LHCN-M2 (cell line): ENCODE results near the gene IL21. TPM values are rescaled to one million over a fixed set of nuclear protein-coding genes. Genes with fewer than 3 reads are reported as not detected.

Experiments
- DNase-seq: peaks from one replicate; pipeline ENCODE4 v3.0.0-alpha.2; 2012; ENCODE audit warnings: low read depth
- total RNA-seq: library from RNA; depleted of rRNA; stranded (reverse); fragments of >200 nt; gene quantifications from 2 replicates; pipeline ENCODE4 v1.2.3, GENCODE V29; 2014

The IL21 gene
- total RNA-seq, 1 experiment from 2014 or later = not detected

DNA sequence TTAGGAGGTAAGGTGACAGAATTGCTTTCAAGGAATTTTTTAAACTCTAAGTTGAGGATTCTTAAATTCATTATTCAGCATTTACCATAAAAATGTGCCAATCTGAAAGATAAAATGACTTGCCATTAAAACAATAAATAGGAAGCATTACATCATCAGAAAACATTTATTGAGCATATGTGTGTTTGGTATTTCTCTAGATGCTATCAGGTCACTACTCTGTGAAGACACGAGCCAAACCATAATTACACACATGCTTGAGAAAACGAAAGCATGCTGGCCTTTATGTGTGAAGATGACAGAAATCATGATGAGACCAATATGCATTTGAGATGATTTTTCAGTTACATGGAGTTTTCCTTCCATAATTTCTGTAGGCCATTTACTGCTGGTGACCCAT lies 12.3 kb upstream of the IL21 start:
- no peak for DNase-seq

DNA sequence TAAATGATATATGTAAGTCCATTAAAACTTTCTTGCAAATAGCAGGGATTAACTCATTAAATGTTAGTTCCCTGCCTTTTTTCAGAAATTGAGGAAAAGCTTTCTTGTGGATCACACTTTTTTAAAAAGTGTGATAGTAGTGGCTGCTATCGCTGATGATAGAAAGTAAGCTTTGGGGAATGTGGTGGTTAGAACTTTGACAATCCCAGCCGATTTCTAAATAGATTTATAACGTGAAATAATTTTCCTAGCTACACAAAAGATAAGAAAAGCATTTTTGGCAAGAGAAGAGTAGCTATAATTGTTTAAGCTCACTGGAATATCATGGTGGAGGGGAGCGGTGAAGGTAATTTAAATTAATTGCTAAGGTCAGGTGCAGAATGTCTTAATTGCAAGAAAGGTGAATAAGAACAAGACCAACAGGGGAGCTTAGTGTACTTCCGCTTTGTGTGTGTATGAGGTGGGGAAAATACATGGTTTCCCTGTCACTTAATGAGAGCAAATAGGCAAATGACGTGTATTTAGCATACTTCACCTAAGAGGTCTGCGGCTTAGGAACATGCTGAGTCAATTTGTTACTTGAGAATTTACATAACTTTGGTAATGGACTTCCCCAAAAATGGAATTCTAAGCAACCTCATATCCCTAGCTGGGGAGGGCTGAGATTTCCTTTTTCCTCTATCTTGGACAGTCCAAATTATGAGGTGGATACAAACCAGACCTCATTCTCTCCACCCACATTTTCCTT lies 11.7 kb upstream of the IL21 start:
- DNase-seq = no peak

DNA sequence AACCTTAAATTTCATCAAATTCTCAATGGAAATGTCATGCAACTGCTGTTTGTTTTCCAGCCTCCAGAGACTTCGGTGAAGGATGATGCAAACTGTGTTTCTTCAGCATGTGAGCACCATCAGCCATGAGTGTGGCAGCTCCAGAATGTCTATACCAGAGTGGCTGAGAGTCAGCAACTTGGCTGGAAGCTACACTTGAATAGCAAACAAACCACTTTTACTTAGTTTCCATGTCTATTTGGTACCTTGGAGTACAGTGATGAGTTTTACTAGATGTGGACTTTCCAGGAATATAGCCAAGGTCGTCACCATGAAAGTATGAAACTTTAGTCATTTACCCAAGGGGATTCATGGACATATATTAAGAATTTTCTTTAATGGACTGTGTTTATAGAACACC lies 4.3 kb upstream of the IL21 start:
- peak; percentile 36 for DNase-seq

DNA sequence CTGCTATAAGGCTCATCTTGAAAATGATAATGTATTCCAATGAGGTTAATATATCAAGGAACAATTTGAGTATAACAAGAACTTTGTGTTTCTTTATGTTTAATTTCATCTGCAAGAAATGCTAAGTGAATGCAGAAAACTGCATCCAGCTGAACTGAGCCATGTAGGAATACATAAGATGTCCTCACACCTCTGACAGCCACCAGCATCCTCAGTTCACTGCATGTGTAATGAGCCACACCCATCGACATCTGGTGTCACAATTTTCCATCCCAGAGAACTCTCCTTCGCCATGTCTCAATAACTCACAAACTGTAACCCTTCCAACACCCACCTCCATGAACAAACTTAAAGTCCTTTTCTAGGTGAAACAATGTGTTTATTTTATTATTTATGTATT lies 3.3 kb upstream of the IL21 start:
- DNase-seq = no peak

DNA sequence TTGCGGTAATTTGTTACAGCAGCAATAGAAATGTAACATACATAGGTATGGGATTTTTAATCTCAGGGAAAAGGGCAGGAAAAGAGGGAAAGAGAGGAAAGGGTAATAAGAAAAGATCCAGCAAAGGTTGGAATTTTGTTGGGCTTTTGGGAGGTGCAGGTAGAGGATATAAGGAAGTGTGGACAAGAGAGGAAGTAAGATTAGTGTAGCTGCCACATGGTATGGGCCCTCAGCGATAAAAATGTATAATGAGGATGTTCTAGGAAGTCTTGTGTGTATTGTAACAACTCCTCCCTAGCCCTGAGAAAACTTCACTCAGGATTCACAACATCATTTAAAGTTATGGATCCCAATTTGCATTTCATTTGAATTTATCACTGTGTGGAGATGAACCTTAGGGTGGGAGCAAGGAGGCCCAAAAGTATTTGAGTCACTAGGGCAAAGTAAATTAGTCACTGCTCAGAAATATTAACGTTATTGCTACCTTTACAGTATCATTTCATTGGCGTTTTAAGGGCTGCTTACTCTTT lies 2.8 kb upstream of the IL21 start:
- no peak for DNase-seq

DNA sequence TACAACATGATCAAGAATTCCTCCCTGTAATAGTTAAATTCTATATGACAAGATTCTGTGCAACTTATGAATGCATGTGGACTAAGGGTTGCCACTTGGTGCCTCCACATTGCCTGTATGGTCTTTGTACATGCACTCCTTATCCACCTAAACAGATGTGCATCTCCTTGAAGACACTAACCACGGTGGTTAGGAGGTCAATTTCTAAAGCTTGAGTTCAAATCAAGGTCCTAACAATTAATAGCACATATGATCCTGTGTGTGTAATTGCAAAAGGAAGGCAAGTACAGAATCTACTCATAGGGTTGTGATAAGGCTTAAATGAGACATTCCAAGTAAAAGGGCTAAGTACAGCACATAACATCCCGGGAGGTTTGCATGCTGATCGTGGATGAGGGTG lies 1.5 kb upstream of the IL21 start:
- no peak for DNase-seq

DNA sequence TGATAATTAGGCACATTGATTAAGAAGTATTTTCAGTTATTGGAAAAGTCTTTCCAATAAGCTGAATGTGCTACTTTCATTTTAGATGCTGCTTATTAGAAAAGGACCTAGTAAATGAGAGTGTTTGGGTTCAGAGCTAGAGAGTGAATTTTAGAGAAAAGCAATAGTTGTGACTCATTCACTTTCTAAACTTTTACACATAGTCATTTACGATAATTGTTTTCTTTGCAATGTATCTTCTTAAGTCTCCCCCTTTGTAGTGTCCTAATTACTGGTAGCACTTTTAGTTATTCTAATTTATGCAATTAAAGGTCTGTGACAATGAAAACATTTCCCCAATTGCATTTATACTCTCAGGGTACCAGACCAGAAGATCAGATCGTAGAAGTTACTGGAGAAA lies 1.3 kb downstream of the IL21 start:
- no peak for DNase-seq

DNA sequence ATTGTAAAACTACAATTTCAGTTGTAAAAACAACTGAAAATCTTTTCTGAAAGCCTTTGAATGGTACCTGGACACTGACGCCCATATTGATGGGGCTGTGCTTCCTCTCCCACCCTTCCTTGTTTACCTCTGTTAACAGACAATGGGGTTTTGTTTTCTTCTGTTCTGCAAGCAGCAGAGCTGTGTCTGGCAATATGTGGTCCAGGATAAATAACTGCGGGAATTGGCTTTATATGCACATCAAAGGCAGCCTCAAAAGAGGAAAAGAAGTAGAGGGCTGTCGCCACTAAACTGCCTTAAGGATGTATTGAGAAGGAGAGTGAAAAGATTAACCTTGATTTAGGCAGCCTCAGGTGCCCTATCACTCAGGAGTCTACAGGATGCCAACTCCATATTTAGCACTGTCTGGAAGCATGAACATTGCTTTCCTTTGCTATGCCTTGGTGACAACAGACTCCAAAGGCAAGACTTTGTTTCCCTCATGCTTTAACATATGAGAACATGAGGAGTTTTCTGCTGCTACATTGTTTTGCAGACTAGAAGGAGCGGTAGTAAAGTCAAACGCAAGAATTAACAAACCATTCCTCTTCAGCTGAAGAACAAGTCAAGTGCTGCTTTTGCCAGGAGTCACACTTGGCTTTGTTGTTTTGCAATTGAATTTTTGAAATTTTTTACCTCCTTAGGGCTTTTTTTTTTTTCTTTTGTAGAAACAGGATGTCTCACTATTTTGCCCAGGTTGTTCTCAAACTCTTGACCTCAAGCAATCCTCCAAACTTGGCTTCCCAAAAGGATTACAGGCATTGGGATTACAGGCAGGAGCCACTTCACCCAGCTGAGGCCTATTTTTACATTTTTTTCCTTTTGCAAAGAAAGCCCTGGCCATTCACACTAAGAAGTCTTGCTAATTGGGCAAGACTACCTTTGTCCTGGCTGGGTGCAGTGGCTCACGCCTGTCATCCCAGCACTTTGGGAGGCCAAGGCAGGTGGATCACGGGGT lies 3.0 kb downstream of the IL21 start:
- no peak for DNase-seq

DNA sequence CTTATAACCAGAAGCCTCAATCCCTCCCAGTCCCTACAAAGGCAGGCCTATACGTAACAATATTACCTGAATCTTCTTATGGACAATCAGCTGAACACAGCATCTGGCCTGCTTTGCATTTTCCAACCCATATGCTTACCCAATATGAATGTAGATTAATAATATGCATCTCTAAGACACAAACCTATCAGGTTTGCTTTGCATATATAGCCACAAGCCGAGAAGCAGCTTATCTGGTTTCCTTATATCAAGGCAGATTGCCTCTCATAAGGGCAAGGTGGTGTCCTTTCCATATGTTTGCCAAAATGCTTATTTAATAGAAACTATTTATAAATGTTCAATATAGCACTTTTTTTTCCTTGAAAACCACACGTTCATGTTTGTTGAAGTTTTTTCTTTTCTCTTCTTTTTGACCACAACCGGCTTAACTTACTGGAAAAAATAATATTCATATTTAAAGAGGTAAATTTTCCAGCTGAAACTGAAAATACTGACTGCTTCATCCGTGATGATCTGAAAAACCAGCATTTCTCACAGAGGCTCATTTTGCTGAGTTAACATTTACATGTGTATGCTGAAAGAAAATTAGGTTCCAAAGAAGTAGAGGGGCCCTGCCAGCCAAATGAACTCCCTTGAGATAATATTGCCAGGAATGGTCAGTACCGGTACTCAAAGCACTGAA lies 3.8 kb downstream of the IL21 start:
- no peak for DNase-seq

DNA sequence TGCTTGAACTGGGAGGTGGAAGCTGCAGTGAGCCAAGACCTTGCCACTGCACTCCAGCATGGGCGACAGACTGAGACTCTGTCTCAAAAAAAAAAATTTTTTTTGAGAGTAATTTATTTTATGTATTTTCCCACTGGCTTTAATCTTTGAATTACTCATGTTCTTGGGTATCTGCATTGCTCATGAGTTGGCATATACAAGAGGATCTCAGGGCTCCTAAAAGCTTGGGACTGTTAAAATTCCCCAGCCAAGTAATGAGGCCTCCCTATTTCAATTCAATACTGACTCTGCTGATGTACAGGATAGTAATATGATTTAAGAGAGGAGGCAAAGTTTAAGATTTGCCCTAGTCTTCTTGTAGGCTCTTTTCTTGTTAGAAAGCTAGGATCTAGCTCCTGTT lies 6.2 kb downstream of the IL21 start:
- DNase-seq = no peak

DNA sequence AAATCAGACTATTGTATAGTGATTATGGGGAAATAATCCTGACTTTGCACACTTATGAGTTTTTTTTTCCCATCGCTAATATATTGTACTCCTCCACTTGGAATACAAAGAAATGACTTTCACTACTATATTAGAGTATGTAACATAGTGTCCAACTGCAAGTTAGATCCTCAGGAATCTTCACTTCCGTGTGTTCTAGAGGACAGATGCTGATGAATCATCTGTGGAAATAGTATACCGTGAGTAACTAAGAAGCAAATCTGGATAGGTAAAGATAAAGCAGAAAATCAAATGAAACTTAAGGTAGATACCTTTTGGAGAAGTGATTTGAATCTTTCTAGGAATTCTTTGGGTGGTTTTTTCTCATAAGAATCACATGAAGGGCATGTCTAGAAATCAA lies 8.3 kb downstream of the IL21 start:
- DNase-seq = peak; percentile 61

DNA sequence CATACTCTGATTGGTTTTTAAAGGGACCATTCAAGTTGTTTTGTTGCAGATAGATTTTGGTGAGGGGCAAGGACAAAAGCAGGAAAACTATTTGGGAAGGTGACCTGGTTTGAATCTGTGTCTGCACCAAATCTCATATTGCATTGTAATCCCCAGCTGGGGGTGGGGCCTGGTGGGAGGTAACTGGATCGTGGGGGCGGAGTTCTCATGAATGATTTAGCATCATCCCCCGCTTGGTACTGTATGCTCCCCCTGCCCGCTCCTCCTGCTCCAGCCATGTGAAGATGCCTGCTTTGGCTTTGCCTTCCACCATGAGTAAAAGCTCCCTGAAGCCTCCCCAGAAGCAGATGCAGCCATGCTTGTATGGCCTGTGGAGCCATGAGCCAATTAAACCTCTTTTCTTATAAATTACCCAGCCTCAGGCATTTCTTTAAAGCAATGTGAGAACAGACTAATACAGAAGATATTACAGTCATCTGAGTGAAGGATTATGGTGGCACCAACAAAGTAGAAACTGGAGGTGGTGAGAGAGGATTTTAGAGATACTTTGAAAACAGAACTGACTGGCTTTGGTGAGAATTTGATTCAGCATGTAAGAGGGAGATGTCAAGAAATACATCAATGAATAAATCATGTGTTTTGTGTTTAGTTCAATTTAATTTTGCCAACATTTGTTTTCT lies 14.4 kb downstream of the IL21 start:
- DNase-seq = no peak

DNA sequence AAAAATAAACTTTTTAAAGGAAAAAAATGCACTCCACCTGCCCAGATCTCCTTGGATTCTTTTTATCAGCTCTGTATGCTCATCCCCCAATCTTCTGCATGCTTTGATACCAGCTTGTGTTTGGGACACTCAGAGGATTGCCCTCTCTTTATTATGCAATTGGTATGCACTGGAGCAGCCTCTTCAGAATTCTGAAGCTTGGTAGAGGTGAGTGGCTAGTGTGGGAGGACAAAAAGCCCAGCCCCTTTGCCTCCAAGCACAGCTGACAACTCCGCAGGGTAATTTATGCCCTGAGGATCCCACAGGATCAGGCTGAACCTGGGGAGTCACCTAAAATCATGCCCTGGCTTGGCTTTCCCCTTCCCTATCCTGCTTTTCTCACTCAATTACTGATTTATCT lies 16.7 kb downstream of the IL21 start:
- no peak for DNase-seq

DNA sequence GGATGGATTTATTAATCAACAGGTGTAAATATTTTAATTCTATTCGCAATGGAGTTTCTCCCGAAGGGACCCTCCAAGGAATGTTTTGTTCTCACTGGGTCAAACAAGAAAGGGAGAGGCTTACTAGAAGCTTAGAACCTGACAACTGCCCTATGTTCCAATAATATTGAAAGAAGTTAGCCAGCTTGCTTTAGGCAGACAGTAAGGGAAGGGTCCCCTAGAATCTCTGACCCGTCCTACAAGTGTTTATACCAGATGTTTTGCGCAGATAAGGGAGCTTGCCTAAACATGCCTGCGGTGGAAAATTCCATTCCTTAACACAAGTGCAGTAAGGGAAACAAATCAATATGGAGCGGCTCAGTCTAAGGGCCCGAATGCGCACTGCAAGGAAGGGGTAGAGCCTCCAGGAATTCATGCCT lies 17.7 kb downstream of the IL21 start:
- DNase-seq = no peak

DNA sequence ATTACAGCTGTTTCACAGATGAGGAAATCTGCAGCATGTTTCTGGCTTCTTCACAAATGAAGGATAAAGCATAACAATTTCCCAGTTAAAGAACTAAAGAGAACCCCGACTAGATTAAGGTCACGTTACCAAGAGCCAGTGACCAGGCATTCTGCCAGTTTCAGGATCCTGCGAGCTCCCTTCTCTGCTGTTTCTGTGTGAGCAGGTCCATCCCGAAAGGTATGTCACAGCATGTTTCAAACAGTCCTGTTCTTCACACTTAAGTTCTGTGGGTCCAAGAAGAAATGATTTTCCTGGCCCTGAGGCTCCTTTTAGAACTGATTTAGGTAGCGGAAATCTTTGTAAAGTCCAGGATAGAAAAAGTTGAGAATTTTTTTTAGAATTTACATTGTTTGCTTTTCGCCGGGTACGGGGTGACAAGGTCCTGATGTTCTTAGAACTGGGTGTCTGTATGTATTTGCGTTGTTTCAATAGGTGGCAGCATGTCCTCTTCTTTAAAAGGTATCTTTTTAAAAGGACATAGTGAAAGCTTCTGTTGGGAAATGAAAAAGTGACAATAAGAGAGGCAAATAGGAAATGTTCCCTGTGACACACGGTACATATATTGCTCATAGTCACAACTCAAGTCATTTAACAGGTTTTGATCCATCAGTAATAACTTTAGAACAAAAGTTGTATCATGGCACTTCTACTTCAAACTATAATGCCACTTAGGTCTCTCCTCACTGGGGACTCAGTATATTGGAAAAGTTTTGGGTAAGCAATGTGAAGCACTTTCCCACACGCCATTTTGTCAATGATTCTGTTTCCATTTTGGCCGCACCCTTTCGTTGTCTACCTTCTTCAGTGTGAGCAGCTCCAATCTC lies 18.4 kb downstream of the IL21 start:
- DNase-seq = peak; percentile 73

DNA sequence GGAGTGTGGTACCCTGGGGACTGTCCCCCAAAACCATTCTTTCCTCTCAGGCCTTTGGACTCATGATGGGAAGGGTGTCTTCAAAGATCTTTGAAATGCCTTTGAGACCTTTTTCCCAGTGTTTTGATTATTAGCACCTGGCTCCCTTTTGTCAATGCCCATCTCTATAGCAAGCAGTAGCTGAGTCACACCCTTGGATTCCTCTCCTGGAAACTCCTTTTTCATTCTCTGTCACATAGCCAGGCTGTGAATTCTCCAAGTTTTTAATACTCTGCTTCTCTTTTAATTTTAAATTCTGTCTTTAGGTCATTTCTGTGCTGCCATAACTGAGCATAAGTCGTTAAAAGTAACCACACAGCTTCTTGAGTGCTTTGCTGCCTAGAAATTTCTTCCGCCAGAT lies 29.7 kb downstream of the IL21 start:
- peak; percentile 39 for DNase-seq

DNA sequence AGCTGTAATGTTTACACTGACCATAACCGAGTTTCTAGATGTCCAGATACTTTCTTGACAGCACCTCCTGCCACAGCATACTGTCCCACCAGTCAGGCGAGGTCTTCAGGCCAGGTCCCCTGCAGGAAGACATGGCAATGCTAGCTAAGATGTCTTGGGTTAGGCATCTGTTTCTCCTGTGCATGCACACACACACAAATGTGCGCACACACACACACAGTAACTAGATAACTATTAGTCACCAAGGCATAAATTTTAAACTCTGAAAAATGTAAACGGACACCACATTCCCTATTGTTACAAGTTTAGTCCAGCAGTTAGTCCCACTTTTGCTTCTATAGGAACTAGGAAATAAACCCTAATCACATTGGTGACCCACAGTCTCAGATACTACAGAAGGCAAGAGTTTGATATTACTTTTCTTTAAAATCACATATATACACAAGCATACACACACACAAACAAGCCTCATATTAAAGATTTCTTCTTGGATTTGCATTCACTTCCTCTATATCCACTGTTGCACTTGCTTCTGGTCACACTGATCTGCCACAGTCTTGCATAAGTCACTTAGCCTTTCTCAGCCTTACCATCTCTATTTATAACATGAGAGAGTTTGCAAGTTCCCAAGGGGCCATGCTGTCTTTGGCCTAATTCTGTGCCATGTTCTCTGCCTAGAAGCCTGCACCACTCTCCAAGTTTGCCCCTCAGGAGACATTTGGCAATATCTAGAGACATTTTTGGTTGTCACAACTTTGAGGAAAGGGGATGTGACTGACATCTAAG lies 32.2 kb downstream of the IL21 start:
- DNase-seq = peak; percentile 82

DNA sequence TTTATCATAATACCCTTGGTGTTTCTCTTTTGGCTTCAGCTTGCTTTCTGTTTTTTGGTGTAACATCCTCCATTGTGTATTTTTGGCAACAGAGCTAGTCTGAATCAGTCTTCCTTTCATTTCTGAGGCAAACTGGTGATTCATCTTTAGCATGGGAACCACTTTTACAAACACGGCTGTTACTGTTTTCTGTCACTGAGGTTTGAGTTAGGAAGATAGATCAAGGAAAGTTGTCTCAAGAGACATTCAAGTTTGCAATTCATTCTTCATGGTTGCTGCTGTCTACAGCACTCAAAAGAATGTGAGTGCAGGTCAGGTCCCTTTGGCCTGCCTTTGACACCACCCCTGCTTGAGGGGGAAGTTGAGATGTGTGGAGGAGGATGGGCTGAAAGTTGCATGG lies 36.3 kb downstream of the IL21 start:
- peak; percentile 93 for DNase-seq

DNA sequence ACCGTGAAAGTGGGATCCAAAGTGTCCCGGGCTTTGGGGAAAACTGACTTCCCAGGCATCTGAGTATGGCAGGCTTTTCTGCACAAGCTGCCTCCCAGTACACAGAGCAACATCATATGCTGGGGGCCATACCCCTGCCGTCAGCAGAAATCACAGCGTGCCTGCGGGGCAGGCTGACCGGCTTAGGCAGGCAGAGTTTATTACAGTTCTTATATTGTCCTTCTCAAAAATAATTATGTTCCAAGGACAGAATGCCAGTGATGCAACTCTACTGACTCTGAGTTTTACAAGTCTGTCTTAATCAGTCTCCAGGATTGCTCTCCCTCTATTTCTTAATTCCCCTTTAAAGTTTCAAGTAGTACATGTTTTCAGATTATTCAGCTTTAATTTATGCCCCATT lies 37.0 kb downstream of the IL21 start:
- peak; percentile 44 for DNase-seq
